SK-N-DZ (cell line): ENCODE data around the gene METTL13.
"Not testable (repeated sequence)": the region's sequence is repeated elsewhere in the genome, so short reads cannot be mapped to it uniquely, and the experiment has no call there.

Source experiments
- DNase-seq: peaks from one replicate; pipeline ENCODE4 v3.0.0-alpha.2; 2015; ENCODE audit warnings: low spot score

The METTL13 gene

GRCh38 chr1:171763764-171764163 is 17.7 kb upstream of the METTL13 start:
- no peak for DNase-seq

- no peak for DNase-seq
Measured at GRCh38 chr1:171769171-171769570, 12.3 kb upstream of the METTL13 start.

DNA sequence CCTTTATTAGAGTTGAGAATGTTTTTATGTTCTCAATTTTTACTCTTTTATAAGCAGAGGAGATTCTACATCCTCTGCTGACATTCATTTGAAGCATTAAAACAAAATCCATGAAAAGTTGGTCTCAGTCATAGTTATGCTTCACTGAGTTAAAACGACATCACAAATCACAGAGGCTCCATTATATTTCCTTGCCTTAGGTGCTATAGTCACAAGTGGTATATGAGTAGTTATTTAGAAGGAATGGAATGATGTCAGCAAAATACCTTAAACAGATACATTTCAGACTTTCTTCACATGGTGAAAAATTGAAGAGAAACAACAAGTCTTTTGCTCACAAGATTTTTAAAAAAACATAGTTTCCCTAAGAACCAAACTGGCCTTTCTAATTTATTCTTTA is 11.7 kb upstream of the METTL13 start:
- DNase-seq = no peak

GRCh38 chr1:171772312-171772711 is 9.1 kb upstream of the METTL13 start:
- DNase-seq = no peak

DNA sequence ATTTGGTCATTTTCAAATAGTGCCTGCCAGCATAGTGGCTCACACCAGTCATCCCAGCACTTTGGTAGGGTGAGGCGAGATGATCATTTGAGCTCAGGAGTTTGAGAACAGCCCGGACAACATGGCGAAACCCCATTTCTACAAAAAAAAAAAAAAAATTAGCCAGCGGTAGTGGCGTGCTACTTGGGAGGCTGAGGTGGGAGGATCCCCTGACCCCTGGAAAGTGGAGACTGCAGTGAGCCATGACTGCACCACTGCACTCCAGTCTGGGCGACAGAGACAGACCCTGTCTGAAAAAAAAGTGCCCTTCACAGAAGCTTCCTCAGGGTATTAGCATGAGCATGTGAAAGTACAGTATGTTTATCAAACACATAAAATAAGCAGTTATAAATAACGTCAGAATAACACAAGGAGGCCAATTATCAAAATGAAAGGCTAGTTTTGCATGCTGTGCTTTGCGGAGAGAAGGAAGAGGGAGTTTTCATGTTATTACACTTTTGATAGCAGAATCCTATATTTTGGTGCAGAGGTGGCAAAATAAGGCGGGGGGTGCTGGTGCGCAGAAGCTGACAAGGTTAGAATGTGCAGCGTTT is 781 bp upstream of the METTL13 start:
- no peak for DNase-seq

GRCh38 chr1:171783816-171784530 is 2.5 kb downstream of the METTL13 start:
- no peak for DNase-seq

GRCh38 chr1:171784784-171785183 is 3.3 kb downstream of the METTL13 start:
- DNase-seq = no peak

DNA sequence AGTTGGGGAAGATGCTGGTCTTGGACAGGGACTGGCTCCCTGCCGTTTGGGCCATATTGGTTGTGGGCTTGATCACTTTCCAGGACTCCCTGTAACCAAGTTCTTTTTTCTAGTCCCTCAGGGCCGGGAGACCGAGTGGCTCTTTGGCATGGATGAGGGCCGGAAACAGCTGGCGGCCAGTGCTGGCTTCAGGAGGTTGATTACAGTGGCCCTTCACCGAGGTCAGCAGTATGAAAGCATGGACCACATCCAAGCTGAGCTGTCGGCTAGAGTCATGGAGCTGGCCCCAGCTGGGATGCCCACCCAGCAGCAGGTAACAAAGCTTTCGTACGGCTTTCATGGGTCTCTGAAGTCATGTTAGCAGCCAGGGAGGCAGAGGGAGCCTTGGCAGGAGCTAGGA is 4.3 kb downstream of the METTL13 start:
- DNase-seq = no peak

- no peak for DNase-seq
Measured at GRCh38 chr1:171786534-171786933, 5.1 kb downstream of the METTL13 start.

DNA sequence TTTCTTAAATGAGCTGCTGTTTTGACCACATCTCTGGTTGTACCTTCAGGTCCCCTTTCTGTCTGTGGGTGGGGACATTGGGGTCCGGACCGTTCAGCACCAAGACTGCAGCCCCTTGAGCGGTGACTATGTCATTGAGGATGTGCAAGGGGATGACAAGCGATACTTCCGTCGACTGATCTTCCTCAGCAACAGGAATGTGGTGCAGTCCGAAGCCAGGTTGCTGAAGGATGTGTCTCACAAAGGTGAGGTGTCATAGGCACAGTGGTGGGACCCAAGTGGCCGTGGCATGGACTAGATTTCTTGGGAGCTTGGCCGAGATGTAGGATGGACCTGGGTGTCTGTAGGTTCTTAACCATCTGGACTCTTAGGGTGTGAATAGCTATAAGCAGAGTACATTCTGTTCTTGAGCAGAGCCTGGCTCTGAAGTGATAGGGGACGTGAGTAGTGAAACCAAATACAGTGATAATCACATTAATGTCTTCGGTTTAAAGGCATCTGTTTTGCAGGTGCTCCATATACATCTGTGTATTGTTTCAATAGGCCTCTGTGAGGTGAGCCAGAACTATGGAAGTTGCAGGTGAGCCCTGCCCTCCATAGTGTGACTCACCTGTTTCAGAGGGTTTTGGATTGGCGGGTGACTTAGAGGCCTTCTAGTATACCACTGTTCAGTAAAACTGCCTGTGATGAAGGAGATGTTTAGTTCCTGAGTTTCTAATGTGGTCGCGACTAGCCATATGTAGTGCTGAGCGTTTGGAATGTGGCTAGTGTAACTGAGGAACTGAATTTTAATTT is 6.4 kb downstream of the METTL13 start:
- DNase-seq = no peak

DNA sequence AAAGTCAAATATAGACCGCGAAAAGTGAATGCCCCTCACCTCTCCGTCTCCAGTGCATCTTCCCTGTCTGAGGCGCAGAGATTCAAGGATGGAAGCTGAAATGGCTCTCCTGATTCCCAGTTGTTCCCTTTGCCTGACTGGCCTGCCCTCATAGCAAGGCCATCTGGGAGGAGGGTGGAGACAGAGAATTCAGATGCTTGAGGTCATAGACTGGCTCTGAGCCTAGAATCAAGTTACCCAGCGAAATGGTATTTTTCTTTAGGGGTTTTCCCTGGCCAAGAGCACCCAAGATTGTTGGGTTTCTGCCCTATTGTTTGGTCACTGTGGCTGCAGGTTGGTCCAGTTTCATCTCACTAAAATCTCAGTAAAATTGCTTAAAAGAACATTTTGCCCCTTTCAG is 7.2 kb downstream of the METTL13 start:
- DNase-seq = no peak

- DNase-seq = no peak
Measured at GRCh38 chr1:171790318-171790717, 8.9 kb downstream of the METTL13 start.

DNA sequence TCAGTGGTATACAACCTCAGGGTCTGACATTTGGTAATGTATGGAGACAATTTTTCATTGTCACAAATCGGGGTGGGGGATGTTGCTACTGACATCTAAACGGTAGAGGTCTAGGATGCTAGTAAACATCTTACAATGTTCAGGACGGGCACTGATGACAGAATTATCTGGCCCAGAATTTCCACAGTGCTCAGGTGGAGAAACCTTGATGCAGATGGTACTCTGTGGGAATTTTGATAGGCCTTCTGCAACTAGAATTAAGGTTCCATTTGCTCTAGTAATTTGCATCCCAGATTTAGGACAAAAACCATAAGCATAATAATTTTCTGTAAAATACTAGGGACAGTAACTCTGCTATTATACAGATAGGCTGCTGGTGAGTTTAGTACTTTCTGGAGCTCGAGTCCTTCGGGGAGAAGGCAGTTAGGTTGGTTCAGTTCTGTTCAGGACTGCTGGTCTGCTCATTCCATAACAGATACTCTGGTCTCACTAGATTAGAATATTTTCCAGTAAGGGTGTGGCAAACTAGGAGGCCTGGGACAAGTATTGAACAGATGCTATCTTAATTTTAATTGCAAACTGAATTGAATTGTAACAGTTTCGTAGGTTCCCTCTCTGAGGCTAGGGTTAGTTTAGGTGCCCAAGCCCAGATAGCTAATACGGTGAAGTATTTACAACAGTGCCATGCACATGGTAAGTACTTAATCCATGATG is 11.4 kb downstream of the METTL13 start:
- no peak for DNase-seq

GRCh38 chr1:171793636-171794035 is 12.2 kb downstream of the METTL13 start:
- no peak for DNase-seq

GRCh38 chr1:171794085-171794484 is 12.6 kb downstream of the METTL13 start:
- DNase-seq = no peak

DNA sequence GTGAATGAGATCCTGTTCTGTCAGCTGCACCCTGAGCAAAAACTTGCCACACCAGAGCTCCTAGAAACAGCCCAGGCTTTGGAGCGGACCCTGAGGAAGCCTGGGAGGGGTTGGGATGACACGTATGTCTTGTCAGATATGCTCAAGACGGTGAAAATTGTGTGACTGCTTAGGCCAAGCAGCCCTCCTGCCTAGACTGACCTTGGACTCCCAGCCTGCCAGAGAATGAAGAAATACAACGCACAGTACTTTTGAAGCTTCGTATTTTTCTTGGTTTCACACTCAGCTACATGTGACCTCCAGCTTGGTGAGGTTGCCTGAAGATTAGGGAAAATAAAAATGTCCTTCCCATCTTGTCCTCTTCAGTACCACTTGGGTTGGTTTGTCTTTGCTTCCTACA is 15.1 kb downstream of the METTL13 start:
- no peak for DNase-seq

DNA sequence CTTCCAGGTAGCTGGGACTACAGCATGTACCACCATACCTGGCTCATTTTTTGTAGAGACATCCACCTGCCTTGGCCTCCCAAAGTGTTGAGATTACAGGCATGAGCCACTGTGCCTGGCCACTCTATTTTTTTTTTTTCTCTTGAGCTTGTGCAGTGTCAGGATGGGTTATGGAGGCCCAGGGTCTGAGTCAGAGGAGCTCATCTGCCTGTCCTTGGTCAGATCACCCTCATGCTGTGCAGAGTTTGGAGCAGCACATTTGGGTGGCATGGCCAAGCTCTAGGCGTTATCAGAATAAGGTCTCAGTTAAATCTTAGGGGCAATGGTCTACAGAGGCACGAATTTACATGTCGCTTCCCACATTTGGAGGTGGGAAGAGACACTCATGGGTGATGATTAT is 16.9 kb downstream of the METTL13 start:
- no peak for DNase-seq

- no peak for DNase-seq
Measured at GRCh38 chr1:171798765-171799164, 17.3 kb downstream of the METTL13 start.

DNA sequence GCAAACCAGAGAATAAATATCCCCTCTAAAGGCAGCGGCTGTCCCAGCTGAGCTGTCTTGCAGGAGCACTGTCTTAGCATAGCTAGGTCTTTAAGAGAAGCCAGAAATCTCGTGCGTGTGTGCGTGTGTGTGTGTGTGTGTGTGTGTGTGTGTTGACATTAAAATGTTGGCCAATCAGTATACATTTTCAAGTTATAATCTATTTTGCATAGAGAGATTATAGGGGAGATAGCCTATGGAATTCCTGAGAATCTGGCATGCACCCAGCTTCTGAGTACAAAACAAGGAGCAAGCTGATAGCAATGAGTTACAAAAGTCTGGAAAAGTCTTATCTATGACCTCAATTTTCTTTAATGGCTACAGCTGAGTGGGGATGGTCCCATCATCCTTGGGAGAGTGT is 17.7 kb downstream of the METTL13 start:
- no peak for DNase-seq

GRCh38 chr1:171799698-171800097 is 18.2 kb downstream of the METTL13 start:
- DNase-seq = not testable (repeated sequence)

DNA sequence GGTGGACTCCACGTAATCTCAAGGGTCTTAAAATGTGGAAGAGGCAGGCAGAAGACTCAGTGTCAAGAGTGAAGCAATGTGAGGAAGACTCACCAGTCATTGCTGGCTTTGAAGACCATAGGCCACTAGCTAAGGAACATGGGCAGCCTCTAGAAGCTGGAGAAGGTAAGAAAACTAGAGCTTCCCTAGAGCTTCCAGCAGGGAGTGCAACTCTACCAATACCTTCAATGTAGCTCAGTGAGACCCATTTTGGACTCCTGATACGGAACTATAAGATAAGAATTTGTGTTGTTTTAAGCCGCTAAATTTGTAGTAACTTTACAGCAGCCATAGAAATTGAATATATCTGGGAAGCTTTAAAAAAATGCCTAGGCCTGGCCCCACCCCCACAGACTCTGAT is 18.9 kb downstream of the METTL13 start:
- DNase-seq = no peak

- no peak for DNase-seq
Measured at GRCh38 chr1:171800851-171801250, 19.4 kb downstream of the METTL13 start.
